Stimulated activated naive CD8-positive, alpha-beta T cell treated with anti-CD3 and anti-CD28 coated beads, Interleukin-15, Interleukin-2, amounts not matched to agents 100 U/mL and 50 U/mL, for 24 hours (primary cell): ENCODE data around the gene KCNC1.

Source experiments
- ATAC-seq: fragments of 150-1000 bp; cut with Tn5 transposase; one replicate; pipeline ENCODE4 v1.10.0; 2021
- DNase-seq: peaks from one replicate; pipeline ENCODE4 v3.0.0; 2021

The KCNC1 gene

DNA sequence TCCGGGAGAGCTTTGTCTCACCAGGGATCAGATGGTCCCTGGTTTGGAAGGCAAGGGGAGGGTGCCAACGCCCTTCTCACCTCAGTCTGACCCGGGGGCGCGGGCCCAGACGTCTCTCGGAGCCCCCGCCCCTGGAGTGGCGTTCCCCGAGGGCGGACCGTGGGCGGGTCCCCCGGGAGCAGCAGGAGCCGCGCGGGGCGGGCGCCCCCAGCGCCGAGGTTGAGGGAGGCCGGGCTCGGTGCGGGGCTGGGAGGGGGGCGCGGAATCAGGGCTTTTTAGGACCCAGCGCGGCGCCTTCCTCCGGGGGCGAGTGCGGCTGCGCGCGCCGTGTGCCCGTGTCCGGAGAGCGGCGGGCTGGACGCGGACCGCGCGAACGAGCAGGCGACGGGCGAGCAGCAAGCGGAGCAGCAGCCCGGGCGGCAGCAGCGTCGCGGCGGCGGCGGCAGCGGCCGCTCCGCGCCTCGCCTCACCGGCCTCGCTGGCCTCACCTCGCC, at the start of gene KCNC1:
TSS of gene KCNC1 (plus strand) at position 364 of the 494 bp plus-strand sequence. CDS start 1,222 bp downstream, outside the sequence.
- DNase-seq (no peak), ATAC-seq (no peak)

DNA sequence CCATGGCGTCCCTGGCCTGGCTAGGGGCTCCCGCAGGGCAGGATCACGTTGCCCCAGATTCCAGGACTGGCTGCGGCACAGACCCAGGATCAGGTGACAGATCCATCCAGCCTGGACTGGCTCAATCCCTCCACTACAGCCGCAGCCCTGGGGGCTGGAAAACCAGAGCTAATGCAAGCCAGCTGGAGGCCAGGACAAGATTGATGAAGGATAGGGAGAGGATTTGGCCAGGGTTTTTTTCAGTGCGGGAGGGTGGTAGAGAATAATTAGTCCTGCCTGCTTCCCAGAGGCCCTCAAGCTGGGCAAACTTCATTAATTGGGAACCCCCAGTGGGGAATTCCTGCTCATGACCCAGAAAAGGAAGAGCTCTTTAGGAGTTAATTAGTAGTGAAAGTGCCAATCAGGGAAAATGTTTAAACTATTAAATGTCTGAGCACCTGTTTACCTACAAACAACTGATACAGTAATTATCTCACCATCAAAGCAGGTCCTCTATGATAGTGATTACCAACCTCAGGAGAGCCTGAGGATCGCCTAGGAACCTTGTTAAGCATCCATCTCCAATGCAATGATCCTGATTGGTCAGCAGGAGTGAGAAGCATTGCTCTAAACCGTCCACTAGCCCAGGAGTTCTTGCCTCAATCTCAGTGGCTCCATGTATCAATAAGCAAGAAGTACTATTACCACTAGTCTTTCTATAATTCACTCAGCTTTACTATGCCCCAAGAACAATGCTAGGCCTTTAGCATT, 48.2 kb upstream of the KCNC1 start:
- ATAC-seq (no peak), DNase-seq (no peak)

GRCh38 chr11:17687946-17688670, 46.5 kb upstream of the KCNC1 start:
- no peak for DNase-seq
- no peak for ATAC-seq

GRCh38 chr11:17691550-17691949, 43.0 kb upstream of the KCNC1 start:
- ATAC-seq (no peak), DNase-seq (no peak)

DNA sequence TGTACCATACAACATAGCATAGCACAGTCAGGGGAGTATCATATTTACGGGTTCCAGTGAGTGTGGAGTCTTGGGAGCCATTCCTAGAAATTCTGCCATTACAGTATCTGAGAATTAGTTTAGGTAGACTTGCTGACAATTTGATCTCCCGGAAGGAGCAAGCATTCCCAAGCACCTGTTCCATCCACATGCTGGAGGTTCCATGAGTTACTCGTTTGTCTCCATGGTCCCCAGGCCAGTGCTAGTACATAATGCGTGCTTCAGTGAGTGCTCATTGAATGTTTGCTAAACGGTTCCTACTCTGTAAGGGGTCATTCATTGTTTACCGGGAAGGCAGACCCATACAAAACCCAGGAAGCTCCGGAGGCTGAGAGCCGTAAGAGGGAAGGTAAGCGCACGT, 42.6 kb upstream of the KCNC1 start:
- no peak for DNase-seq
- no peak for ATAC-seq

GRCh38 chr11:17692931-17693330, 41.6 kb upstream of the KCNC1 start:
- DNase-seq (no peak), ATAC-seq (no peak)

DNA sequence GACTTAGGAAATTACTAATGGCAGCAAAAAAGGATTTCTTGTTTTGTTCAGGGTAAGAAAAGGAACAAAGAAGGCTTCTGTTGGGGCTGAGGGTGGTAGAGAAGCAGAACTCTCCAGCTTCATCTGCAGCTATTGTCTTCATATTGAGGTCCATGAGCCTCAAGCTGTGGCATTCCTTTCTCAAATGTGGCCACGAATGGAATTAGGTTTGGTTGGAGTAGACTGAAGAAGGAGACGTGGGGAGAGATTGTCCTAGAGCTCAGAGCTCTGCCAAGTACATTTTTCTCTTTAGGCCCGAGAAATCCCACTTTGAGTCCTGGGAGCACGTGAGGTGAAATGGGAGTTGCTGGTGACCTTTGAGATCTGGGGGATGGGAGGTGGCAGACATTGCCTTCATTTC, 41.0 kb upstream of the KCNC1 start:
- ATAC-seq (no peak), DNase-seq (no peak)

- DNase-seq (no peak), ATAC-seq (no peak)
Observed at GRCh38 chr11:17694494-17695110, 40.0 kb upstream of the KCNC1 start.

GRCh38 chr11:17695454-17696441, 38.8 kb upstream of the KCNC1 start:
- ATAC-seq (no peak), DNase-seq (no peak)

DNA sequence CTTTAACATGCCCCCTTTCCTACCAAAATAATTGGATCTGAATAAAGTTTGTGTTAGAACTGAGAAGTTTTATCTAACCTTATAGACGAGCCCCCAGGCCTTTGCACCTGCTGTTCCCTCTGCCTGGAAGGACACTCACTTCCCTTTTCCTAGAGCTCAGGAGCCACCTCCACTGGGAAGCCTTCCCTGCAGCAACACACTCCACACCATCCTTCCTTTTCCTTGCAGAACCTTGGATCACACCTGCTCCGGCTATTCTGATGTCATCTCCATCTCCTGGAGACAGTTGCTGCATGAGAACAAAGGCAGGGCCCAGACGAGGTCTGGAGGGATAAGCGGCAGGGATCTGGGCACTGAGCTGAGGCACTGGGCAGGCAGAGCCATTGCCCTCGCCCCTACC, 37.8 kb upstream of the KCNC1 start:
- ATAC-seq (no peak), DNase-seq (no peak)

GRCh38 chr11:17697175-17697949, 37.2 kb upstream of the KCNC1 start:
- ATAC-seq, result no peak
- DNase-seq, result no peak

DNA sequence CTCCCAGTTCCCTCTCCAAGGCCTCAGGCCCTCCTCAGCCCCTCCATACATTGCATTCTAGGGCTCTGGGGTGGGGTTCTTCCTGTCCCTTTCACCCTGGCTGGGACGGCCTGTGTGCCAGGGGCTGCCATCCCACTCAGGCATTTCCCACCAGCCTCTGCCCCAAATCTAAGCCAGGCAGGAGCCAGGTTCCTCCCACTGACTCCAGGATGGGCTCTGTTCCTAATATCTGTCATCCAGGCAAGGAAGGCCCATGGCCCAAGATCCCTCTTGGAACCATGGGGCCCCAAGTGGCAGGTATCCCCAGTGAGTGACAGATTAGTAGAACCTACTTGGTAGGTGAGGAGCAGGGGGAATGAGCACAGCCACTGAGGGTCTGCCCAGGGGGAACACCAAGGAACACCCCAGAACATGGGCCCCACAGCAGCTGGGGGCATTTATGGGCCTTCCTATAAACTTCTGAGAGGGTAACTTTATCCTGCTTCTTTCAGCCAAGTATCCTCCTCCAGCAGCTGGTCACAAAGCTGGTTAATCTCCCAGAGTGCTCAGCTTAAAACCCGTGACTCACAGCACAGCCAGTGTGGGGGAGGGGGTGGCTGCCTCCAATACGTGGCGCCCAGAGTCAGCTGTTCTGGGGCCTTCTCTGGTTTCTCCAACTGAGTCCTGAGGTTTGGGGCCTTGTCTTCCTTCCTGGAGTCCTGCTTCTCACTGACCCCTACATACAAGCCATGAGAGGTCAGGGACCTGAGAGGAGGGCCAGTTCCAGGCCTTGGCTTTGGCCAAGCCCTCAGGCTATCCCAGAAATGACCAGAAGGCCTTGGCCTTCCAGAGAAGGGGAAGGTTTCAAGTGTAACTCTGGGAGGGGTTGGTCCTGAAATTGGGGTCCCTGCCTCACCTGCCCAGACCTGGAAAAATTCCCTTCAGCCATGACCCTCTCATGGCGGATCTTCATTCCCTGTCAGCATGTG, 35.1 kb upstream of the KCNC1 start:
- DNase-seq, result no peak
- no peak for ATAC-seq

GRCh38 chr11:17700991-17701390, 33.6 kb upstream of the KCNC1 start:
- ATAC-seq (no peak), DNase-seq (no peak)

- ATAC-seq (no peak), DNase-seq (no peak)
Observed at GRCh38 chr11:17702876-17703275, 31.7 kb upstream of the KCNC1 start.

GRCh38 chr11:17703951-17704350, 30.6 kb upstream of the KCNC1 start:
- peak; percentile 30 for ATAC-seq
- DNase-seq, result no peak

DNA sequence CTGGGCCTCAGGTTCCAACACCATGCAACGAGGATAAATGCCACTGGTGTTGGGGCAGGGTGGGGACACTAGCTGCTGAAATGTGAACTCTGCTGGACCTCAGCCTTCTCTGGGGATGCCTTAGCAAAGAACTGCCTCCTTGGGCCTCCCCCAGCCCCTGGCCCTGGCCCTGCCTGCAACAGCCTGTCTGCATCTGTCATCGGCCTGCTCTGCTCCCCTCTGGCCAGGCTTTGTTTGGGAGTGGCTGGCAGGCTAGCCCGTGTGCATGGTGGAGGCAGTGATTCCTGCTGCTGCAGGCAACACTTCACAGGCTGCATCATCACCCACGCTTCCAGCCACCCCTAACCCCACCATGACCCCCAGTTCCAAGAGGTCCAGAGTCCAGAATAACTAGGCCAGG, 26.8 kb upstream of the KCNC1 start:
- ATAC-seq (no peak), DNase-seq (no peak)

DNA sequence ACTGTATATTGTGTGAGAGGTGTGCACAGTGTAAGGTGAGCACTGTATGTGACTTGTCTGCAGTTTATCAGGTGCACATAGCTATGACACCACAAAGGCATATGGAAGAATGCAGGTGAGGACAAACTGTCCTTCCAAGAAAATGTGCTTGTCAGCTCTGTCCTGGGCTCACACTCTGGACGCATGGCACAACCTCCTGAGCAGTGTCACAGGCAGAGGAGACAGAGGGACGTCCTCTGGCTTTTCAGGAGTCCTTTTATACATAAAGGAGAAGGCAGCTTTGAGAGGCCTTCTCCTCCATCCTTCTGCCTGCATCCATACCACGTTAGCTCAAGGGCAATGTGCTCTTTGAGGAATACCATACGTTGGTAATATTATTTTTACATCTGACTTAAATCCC, 22.7 kb upstream of the KCNC1 start:
- no peak for ATAC-seq
- no peak for DNase-seq

GRCh38 chr11:17713851-17714250, 20.7 kb upstream of the KCNC1 start:
- no peak for ATAC-seq
- DNase-seq, result no peak

GRCh38 chr11:17714356-17714854, 20.2 kb upstream of the KCNC1 start:
- DNase-seq (no peak), ATAC-seq (no peak)

- ATAC-seq (no peak), DNase-seq (no peak)
Observed at GRCh38 chr11:17714870-17715269, 19.7 kb upstream of the KCNC1 start.
